GM18502 (cell line): ENCODE data around the gene TRIM50.
"Not testable (repeated sequence)": the region's sequence is repeated elsewhere in the genome, so short reads cannot be mapped to it uniquely, and the experiment has no call there.

ENCODE experiments used
- ATAC-seq: cut with Tn5 transposase; IDR thresholded peaks from one replicate; pipeline ENCODE4 v1.9.1; 2021; ENCODE audit warnings: mild to moderate bottlenecking; ENCODE audit not compliant: unreplicated experiment, poor library complexity

The TRIM50 gene

GRCh38 chr7:73319541-73319940 lies 8.3 kb downstream of the TRIM50 start:
- not testable (repeated sequence) for ATAC-seq

- not testable (repeated sequence) for ATAC-seq
These were observed 9.2 kb downstream of the TRIM50 start for GRCh38 chr7:73318656-73319204.

- ATAC-seq = no peak
These were observed 11.4 kb downstream of the TRIM50 start for GRCh38 chr7:73316521-73316920.

- no peak for ATAC-seq
These were observed 13.6 kb downstream of the TRIM50 start for GRCh38 chr7:73314271-73314670.

GRCh38 chr7:73313521-73313906 lies 14.4 kb downstream of the TRIM50 start:
- ATAC-seq = no peak

- no peak for ATAC-seq
These were observed 14.9 kb downstream of the TRIM50 start for GRCh38 chr7:73312831-73313520.

GRCh38 chr7:73311421-73311820 lies 16.5 kb downstream of the TRIM50 start:
- not testable (repeated sequence) for ATAC-seq

- ATAC-seq = peak; percentile 88
These were observed 19.1 kb downstream of the TRIM50 start, which contains the start of gene NSUN5 for GRCh38 chr7:73308665-73309214. NSUN5 (minus strand) TSS chr7:73308826; CDS start chr7:73308790, 36 bp downstream.

- ATAC-seq = peak; percentile 51
These were observed 19.7 kb downstream of the TRIM50 start for GRCh38 chr7:73308074-73308664.

- no peak for ATAC-seq
These were observed 20.4 kb downstream of the TRIM50 start for GRCh38 chr7:73307436-73307835.

GRCh38 chr7:73304612-73305387 lies 23.1 kb downstream of the TRIM50 start:
- not testable (repeated sequence) for ATAC-seq

- ATAC-seq = no peak
These were observed 23.8 kb downstream of the TRIM50 start for GRCh38 chr7:73304071-73304470.

- no peak for ATAC-seq
These were observed 24.3 kb downstream of the TRIM50 start for GRCh38 chr7:73303546-73303945.

- ATAC-seq = not testable (repeated sequence)
These were observed 25.0 kb downstream of the TRIM50 start for GRCh38 chr7:73302846-73303245.

GRCh38 chr7:73301108-73301507 lies 26.8 kb downstream of the TRIM50 start:
- not testable (repeated sequence) for ATAC-seq

GRCh38 chr7:73299812-73300211 lies 28.1 kb downstream of the TRIM50 start:
- ATAC-seq = not testable (repeated sequence)

- ATAC-seq = not testable (repeated sequence)
These were observed 30.2 kb downstream of the TRIM50 start for GRCh38 chr7:73297706-73298105.

GRCh38 chr7:73297235-73297634 lies 30.6 kb downstream of the TRIM50 start:
- not testable (repeated sequence) for ATAC-seq

GRCh38 chr7:73277210-73277609 lies 50.7 kb downstream of the TRIM50 start:
- not testable (repeated sequence) for ATAC-seq

- ATAC-seq = not testable (repeated sequence)
These were observed 60.1 kb downstream of the TRIM50 start for GRCh38 chr7:73267813-73268212.
